Fibroblast of skin of left quadriceps (primary cell): Measurements from ENCODE around the gene DSCAML1.
"Not testable (repeated sequence)": the region's sequence is repeated elsewhere in the genome, so short reads cannot be mapped to it uniquely, and the experiment has no call there.

Experiments used
- DNase-seq, 2 experiments: peaks; one replicate each; pipeline ENCODE4 v3.0.0-alpha.2; 2013; ENCODE audit warnings: low read depth in 2 of 2

Gene DSCAML1

GRCh38 chr11:117817368-117818040 is 20.5 kb upstream of the DSCAML1 start:
- DNase-seq, result peak; percentile 44

- no peak for DNase-seq
These were observed 19.9 kb upstream of the DSCAML1 start for GRCh38 chr11:117816846-117817367.

GRCh38 chr11:117816151-117816741 is 19.2 kb upstream of the DSCAML1 start:
- DNase-seq, result peak in 1 of 2 experiments; percentile 16

- DNase-seq, result no peak
These were observed 18.3 kb upstream of the DSCAML1 start for GRCh38 chr11:117815262-117815803.

- peak in 1 of 2 experiments; percentile 19 for DNase-seq
These were observed 17.8 kb upstream of the DSCAML1 start for GRCh38 chr11:117814766-117815261.

- DNase-seq, result no peak
These were observed 17.3 kb upstream of the DSCAML1 start for GRCh38 chr11:117814204-117814765.

- not testable (repeated sequence) for DNase-seq
These were observed 13.0 kb upstream of the DSCAML1 start for GRCh38 chr11:117810056-117810451.

- no peak for DNase-seq
These were observed 12.4 kb upstream of the DSCAML1 start for GRCh38 chr11:117809236-117810055.

GRCh38 chr11:117808784-117809183 is 11.8 kb upstream of the DSCAML1 start:
- DNase-seq, result no peak

GRCh38 chr11:117807482-117808327 is 10.7 kb upstream of the DSCAML1 start:
- DNase-seq, result peak in 1 of 2 experiments; percentile 40

- DNase-seq, result no peak
These were observed 9.8 kb upstream of the DSCAML1 start for GRCh38 chr11:117806846-117807245.

GRCh38 chr11:117805045-117805444 is 8.0 kb upstream of the DSCAML1 start:
- DNase-seq, result no peak

GRCh38 chr11:117803896-117804295 is 6.9 kb upstream of the DSCAML1 start:
- no peak for DNase-seq

- DNase-seq, result no peak
These were observed 2.6 kb upstream of the DSCAML1 start for GRCh38 chr11:117799634-117800033.

GRCh38 chr11:117796456-117796871 is 552 bp downstream of the DSCAML1 start:
- no peak for DNase-seq

- no peak for DNase-seq
These were observed 1.2 kb downstream of the DSCAML1 start for GRCh38 chr11:117795638-117796455.

- no peak for DNase-seq
These were observed 2.0 kb downstream of the DSCAML1 start for GRCh38 chr11:117794772-117795629.

GRCh38 chr11:117794135-117794534 is 2.9 kb downstream of the DSCAML1 start:
- DNase-seq, result no peak

- DNase-seq, result no peak
These were observed 3.4 kb downstream of the DSCAML1 start for GRCh38 chr11:117793583-117793982.
